GM18868 (cell line): ENCODE results near the gene RIPOR3.
"Not testable (repeated sequence)": the region's sequence is repeated elsewhere in the genome, so short reads cannot be mapped to it uniquely, and the experiment has no call there.

Experiments used
- ATAC-seq: cut with Tn5 transposase; IDR thresholded peaks from one replicate; pipeline ENCODE4 v1.9.1; 2021; ENCODE audit warnings: mild to moderate bottlenecking, moderate library complexity; ENCODE audit not compliant: unreplicated experiment

Gene RIPOR3

DNA sequence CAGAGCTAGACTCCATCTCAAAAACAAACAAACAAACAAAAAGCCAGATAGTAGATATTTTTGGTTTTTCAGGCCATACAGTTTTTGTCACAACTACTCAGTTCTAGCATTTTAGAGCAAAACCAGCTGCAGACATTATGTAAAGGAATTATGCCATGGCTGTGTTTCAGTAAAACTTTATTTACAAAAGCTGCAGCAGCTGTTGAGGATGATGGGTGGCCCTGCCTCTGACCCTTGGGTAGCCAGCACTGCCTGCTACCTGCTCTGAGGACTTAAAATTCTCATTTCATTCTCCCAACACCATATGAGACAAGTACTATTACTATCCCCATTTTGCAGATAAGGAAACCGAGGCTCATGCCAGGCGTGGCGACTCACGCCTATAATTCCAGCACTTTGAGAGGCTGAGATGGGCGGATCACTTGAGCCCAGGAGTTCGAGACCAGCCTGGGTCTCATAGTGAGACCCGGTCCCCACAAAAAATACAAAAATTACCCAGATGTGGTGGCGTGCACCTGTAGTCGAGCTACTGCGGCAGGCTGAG lies 56.3 kb downstream of the RIPOR3 start:
- ATAC-seq: no peak

DNA sequence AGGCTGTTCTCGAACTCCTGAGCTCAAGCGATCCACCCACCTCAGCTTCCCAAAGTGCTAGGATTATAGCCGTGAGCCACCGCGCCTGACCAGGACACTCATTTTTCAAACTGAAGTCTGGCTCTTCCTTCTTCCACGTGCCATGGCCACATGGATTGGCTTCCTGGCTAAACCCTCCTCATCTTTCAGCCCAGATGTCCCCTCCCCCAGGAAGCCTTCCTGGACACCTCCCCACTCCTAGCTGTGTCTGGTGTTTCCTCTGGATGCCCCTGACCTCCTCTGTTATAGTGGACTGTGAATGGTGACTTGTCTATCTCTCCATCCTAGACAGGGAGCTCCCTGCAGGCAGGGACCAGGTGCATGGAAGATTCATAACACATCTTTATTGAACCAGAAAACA lies 57.2 kb downstream of the RIPOR3 start:
- no peak for ATAC-seq

DNA sequence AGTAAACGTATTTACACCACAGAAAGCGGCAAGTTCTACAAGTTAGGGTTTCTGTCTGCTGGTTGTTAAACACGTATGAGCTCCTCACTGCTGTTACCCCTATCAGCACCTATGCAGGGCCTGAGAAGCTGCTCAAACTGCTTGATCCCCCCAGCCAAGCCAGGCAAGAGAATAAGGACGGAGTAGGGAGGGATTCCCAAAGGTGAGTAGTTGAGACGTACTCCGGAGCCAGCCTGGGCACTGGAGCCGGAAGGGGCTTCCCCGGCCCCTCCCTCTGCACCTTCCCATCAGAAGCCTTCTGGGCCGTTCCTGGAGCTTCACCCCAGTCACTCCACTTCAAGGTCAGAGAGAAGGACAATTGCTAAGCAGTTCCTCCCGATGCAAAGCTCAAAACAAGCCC lies 58.0 kb downstream of the RIPOR3 start:
- no peak for ATAC-seq

DNA sequence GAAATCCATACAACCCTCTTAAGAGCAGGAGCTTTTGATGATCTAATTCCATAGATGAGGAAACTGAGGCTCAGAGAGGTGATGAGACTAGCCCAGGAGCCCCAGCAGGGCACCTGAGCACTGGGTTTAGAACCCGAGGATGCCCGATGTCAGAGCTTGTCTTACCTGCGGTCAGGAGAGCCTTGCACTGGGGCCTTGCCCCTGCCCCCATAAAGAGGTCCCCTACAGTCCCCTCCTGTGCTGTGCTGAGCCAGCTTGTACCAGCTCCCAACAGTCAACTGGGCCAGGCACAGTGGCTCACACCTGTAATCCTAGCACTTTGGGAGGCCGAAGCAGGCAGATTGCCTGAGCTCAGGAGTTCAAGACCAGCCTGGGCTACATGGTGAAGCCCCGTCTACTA lies 58.6 kb downstream of the RIPOR3 start:
- ATAC-seq: no peak

DNA sequence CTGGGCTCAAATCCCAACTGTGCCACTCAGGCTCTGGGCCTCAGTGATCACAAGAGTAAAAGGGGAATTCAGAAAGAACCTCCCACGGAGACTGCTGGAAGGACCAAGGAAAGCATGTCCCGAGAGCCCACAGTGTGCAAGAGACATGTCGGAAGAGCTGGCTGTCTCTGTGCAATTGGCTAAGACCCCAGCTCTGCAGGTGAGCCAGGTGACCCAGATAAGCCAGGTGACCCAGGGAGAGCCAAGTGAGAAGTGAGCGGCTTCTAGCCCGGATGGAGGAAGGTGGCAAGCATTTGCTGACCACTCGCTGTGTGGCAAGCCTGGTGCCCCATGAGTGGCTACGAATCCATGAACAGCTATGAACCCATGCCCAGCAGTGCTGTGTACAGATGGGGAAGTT lies 59.1 kb downstream of the RIPOR3 start:
- no peak for ATAC-seq

DNA sequence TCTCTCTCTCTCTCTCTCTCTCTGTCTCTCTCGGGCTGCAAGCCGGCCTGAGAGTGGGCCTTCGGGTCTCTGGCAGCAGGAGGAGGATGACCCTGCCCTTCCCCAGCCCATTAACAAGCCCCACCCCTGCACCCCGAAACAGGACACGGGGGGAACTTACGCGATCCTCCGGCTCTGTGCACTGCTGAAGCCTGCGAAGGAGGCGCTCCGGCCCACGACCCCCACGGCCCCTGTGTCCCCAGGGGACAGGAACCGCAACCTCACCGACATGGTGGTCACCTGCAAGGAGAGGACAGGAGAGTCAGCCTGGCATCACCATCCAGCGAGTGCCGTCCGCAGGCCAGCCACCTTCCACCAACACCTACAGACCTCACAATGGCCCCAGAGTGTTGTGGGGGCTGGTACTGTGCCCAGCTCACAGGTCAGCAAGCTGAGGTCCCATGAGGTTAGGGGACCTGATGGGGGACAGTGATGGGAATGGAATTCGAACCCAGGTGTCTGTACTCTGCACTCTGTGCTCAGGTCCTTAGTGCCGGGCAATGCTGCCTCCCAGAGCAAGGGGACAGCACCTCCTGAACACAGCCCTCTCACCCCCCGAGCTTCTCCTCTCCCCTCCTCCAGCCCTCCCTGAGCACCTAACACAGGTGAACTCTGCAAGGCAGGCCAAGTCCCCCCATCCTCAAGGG lies 60.6 kb downstream of the RIPOR3 start:
- no peak for ATAC-seq

DNA sequence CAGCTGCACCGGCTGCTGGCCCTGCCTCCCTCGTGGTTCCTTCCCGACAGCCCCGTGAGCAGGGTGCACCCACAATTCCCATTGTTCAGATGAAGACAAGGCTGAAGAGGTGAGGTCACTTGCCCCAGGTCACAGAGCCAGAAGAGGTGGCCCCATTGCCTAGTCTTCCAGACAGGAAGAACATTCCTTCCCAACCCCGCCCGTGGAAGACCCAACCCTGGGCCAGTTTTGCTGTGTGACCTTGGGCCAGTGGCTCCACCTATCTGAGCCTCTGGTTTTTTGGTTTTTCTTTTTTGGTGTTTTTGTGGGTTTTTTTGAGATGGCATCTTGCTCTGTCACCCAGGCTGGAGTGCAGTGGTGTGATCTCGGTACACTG lies 61.7 kb downstream of the RIPOR3 start:
- no peak for ATAC-seq

DNA sequence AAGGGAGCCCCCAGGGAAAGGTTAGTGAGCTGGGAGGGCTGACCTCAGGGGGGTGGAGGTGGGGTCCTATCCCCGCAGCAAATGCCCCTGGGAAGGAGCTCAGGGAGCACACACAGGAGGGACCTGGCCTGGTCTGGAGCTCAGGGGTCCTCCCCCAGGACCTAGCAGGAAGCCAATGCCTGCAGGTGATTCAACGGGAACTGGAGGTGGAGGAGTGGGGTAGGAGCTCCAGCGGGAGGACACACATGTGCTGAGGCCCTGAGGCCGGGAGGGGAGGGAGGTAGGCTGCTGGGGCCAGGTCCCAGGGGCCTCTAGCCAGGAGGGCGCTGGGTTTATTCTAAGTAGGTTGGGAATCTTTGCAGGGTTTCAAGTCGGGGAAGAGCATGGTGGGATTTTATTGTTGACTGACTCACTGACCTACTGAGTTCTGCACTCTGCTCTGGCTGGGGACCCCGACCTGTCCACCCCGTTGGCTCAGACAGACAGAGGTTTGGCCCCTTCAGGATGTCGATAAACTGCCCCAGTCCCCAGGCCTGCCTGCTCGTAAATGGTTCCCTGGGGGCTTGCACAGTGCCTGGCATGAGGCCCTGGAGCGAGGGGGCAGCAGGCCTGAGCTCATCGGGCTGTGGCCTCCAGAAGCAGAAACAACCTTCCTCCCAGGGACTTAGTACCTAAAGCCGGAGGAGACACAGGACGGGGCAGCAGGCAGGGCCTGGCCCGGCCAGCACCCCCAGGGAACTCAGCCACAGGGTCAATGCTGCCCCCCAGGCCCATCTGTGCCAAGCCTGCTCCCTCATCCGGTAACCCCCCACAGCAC lies 62.3 kb downstream of the RIPOR3 start:
- no peak for ATAC-seq

DNA sequence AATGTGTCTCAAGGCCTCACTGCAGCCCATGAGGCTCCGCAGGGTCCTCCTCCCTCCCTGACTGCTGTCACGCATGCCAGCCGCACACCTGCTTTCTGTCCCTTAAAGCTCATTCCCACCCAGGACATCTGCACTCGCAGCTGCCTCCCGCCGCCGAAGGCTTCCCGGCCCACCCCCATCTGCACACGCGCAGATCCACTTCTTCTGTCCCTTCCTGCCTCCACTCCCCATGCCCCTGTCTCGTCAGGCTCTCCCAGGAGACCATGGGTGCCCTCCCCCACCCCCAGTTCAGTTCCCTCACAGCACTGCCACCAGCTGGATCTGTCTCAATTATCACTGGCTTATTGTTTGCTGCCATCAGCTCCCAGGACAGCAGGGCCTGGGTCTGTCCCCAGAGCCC lies 63.0 kb downstream of the RIPOR3 start:
- no peak for ATAC-seq

DNA sequence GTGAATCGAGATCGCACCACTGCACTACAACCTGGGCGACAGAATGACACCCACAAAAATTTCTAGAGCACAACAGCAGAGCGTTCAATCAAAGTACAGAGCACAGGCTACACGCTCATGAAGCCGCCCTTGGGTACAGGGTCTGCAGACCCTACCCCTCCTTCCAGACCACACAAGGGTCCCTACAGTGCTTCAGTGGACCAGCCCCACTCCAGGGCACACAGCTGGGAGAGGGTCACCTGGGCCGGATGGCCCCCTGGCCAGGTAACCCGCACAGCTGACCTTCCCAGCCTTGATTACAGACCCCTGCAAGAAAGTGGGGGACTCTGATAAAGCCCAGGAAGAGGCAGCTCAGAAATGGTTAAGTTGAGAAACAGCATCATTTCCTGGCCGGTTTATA lies 63.6 kb downstream of the RIPOR3 start:
- no peak for ATAC-seq

DNA sequence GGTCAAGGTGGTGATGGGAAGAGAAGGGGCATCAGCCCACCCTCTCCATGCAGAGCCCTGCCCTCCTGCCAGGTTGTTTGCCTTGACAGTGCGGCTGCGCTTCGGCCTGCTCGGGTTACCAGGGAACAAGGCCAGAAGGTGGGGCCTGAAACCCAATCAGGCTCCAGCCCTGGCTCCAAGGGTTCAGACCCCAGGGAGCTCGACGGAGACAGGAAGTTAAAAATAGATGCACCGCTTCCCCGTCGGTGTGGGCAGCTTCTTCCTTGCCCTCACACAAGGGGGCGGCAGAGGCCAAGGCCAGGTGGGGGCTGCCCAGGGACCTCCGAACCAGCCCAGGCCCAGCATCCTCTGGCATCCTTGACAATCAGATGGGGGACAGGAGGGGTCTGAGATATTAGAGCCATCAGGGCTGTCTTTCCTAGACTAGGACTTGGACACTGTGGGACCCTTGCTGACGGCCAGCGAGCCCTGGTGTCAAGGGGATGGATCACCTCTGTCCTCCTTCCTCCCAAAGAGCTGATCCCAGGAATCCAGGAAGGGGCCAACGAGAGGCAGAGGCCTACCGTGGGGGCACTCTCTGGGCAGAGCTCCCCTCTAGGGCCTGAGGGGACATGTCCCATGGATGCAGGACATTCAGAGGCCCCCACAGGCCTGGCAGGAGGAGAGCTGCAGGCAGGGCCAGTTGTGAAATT lies 65.2 kb downstream of the RIPOR3 start:
- ATAC-seq: no peak

DNA sequence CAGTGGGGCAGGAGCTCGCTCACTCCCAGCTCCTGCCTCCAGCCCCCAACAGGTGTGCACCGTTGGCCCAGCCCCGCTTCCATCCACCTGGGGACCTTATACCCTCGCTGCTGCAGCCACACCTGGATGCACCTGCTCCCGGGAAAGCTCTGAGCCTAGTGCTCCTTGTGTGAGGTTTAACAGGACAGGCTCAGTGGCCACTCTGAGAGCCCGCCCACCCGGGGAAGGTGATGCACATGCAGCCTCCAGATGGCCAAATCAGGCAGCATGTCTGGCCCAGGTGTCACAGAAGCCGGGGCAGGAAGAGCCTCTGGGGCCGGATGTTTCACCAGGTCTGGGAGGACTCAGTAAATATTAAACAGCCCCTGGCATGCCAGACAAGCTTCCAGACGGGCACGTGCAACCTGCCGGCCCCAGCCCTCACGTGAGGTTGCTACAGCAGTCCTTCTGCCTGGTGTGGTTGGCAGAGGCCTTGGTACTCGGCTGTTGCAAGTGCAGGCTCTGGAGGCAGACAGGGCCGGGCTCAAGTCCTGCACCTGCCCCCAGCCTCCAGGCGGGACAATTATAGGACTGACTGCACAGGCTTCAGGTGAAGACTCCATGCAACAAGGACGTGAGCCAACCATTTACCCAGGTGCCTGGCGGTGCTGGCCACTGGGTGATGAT lies 66.9 kb downstream of the RIPOR3 start:
- ATAC-seq: no peak

DNA sequence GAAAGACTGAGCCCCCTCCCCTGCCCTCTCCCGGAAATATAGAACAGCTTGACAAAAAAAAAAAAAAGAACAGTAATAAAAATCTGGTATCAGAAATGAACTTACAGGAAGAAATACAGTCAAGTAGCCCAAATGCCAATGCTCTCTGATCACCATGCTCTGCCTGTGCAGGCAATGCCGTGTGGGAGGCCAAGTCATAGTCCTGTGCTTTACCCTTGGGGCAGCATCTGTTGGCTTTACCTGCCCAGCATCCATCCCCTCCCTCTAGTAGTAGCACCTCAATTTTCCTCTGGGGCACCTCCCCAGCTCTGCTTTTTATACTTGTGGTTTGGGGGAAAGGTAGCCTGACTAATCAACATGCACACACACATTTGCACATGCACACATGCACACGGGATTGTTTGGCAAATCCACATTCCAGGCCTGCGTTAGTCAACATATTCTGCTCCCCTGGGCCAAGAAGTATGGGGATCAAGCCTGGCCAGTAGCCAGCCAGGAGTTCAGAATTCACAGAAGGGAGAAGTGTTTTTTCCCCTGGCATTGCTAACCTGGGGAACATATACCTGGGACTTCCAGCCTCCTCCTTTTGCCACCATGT lies 70.2 kb downstream of the RIPOR3 start:
- no peak for ATAC-seq

DNA sequence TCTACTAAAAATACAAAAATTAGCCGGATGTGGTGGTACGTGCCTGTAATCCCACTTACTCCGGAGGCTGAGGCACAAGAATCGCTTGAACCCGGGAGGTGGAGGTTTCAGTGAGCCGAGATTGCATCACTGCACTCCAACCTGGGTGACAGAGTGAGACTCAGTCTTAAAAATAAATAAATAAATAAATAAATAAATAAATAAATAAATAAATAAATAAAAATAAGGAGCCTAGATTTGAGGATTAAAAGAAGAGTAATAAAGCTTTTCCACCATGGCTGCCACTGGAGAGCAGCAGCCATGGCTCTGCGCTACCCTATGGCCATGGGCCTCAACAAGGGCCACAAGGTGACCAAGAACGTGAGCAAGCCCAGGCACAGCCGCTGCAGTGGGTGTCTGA lies 70.9 kb downstream of the RIPOR3 start:
- ATAC-seq: not testable (repeated sequence)

DNA sequence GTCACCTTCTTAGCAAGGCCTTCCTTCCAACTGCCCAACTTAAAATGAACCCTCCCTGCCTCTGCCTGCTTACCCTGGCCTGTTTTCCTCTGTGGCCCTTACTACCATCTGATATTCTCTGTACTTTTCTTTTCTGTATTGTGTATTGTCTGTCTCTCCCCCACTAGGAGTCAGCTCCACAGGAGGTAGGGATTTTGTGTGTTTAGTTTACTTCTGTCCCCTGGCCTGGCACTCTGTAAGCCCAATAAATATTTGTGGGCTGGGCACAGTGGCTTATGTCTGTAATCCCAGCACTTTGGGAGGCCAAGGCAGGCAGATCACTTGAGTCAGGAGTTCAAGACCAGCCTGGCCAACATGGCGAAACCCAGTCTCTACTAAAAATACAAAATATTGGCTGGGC lies 72.8 kb downstream of the RIPOR3 start:
- ATAC-seq: no peak

DNA sequence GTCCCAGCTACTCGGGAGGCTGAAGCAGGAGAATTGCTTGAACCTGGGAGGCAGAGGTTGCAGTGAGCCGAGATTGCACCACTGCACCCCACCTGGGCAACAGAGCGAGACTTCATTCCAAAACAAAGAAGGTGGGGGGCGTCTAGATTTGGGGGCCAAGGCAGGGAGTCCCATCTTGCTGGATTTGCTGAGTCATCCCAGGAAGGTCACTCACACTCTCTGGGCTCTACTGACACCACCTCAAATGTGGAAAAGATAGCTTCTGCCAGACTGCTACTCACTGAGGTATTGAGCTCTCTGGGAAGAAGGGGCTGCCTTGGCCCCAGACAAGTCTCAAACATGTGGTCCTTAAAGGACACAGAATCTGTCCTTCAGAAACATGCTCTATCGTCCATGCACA lies 74.3 kb downstream of the RIPOR3 start:
- ATAC-seq: no peak

DNA sequence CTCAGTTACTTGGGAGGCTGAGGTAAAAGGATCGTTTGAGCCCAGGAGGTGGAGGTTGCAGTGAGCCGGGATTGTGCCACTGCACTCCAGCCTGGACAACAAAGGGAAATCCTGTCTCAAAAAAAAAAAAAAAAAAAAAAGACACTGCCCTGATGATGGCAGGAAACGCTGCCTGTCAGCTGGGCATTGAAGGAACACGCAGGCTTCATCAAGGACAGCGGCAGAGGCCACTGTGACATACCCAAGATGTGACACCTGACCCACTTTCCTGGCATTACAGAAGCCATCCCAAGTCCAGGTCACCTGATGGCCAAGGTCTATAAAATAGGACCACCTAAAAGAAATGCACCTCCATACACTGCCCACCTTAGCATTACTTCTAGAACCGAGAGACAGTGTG lies 75.9 kb downstream of the RIPOR3 start:
- no peak for ATAC-seq

DNA sequence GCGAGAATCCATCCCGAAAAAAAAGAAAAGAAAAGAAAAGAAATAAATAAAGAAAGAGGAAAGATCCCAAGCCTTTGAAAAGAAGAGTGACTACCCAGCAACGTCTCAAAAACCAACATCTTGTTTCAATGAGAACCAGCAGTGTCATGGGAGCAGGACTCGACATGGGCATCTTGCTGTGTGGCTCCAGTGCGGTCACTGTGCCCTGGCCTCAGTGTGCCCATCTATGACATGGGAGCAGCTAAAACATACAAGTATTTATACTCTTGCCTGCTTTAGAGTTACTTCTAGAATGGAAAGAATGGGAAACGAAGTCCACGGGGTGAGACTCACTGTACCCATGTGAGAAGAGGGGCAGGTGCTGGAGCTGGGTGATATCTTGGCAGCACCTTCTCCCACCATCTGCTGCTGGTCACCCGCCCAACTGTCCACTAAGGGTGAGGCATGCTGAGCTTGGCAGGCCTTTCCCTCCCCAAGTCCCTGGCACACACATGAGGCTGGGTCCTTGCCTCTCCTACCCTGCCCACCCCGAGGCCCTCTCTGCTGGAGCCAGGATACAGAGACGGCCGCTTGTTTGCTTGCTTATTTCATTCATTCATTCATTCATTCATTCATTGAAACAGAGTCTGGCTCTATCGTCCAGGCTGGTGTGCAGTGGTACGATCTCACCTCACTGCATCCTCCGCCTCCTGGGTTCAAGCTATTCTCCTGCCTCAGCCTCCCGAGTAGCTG lies 77.7 kb downstream of the RIPOR3 start:
- no peak for ATAC-seq

DNA sequence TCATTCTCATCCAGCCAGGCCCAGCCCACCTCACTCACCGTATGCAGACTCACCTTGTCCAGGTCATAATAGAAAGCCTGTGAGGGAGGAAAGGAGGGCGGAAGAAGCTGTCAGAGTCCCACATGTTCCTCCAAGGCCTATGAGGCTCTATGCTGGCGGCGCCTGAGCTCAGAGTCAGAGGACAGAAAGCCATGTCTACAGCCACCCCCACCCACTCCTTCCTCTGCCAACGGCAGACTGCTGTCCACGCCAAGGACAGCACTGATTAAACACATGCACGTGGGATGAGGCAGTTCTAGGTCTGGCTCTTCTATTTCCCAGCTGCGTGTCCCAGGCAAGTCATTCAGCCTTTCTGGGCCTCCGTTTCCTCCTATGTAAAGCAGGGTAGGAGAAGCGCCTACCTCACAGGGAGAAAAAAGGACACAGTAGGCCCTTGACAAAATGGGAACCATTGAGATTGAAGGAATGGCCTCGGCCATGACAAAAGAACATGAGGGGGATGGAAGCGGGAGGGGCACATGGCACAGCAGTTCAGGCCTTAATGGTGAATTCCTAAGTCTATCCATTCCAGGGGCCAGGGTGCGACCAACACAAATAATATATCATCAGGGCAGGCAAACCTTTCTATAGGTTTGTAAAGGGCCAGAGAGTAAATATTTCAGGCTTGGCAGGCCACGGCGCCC lies 80.1 kb downstream of the RIPOR3 start:
- ATAC-seq: no peak
